Measurements from ENCODE around the gene PIP4K2C.
"Not testable (repeated sequence)": the region's sequence is repeated elsewhere in the genome, so short reads cannot be mapped to it uniquely, and the experiment has no call there.

- not testable (repeated sequence) for TF ChIP-seq CTCF (conservative IDR thresholded peaks at IDR 0.05; ENCODE audit: low read length); EZH2phosphoT487 (IDR thresholded peaks at IDR 0.05; ENCODE audit: borderline replicate concordance, low read depth, low read length)
Observed at GRCh38 chr12:57645990-57646658, 55.1 kb downstream of the PIP4K2C start.

Data from OCI-LY7 (cell line).